PC-3 (cell line): ENCODE results near the gene WDR27.

Experiments
- CTCF ChIP-seq: fragments of 300-600 bp; sonication (generic); conservative IDR thresholded peaks from 2 replicates; pipeline ENCODE4 v1.5.1; 2017; ENCODE audit warnings: antibody characterized with exemption, low read depth, mild to moderate bottlenecking, low read length
- EZH2 ChIP-seq: fragments of 300-600 bp; sonication (generic); IDR thresholded peaks from one replicate; pipeline ENCODE4 v1.6.1; 2017; ENCODE audit warnings: antibody characterized with exemption, mild to moderate bottlenecking, low read length; ENCODE audit not compliant: unreplicated experiment
- EZH2phosphoT487 ChIP-seq: fragments of 300-600 bp; sonication (generic); IDR thresholded peaks from 2 replicates; pipeline ENCODE4 v1.6.1; 2018; ENCODE audit warnings: mild to moderate bottlenecking, antibody characterized with exemption, low read length, borderline replicate concordance

GRCh38 chr6:169439710-169440109 lies 262.1 kb downstream of the WDR27 start:
- TF ChIP-seq CTCF (no peak), EZH2 (no peak), EZH2phosphoT487 (no peak)
